SIG-M5 treated with dmso at 0.1 percent for 504 hours (cell line): ENCODE data around the gene MALT1.

Source experiments
- DNase-seq: peaks from one replicate; lab custom pipeline; 2025; ENCODE audit not compliant: unreplicated experiment; lab: John Stamatoyannopoulos, UW

Gene MALT1

DNA sequence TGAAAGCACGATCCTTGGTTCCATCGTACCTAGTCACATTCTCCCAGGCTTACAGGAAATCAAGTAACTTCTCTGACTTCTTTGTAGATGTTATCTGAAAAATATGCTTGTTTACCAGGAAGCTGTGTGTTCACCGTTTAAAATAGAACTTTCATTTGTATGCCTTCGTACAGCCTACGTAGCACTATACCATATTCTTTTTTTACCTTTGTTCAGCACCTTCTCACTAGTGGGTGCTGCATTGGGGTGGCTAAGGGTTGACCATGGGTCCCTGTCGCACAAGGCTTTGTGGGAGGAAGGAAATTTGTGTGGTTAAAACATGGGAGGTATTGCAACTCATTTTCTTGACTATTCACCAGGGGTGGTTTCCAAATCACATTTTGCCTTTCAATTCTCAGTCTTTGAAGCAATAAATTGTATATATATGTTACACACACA is 16.6 kb downstream of the MALT1 start:
- no peak for DNase-seq

DNA sequence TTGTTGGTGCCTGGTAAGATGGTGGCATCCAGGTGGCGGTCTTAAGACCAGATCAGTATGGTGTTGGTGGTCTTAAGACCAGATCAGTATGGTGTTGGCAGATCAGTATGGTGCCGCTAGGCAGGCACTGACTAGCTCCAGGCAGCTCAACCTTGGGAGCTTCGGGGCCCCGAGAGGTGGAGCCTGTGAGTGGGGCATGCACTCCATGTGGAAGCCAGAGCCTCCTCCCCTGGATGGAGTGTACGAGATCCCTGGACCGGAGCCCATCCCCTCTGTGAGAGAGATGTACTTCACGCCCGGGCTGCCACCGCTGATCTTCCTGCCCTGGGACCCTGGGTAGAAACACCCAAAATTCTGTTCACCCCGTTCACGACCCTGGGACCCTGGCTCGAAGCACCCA is 19.0 kb downstream of the MALT1 start:
- no peak for DNase-seq

DNA sequence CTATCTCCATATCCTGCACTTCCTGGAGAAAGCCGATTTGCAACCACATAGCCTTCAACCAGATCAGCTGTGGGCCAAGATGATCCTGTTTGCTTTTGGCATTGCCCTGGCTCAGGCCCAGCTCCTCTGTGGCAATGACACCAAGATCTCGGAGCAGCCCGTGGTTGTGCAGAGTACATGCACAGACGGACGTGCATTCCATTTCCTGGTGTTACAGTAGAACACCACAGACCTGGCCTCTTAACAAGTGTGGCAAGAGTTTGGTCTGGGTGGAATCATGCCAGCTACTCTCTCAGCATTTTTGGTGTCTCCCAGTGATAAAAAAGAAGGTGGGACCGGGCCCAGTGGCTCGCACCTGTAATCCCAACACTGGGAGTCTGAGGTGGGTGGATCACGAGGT is 20.0 kb downstream of the MALT1 start:
- DNase-seq: no peak

DNA sequence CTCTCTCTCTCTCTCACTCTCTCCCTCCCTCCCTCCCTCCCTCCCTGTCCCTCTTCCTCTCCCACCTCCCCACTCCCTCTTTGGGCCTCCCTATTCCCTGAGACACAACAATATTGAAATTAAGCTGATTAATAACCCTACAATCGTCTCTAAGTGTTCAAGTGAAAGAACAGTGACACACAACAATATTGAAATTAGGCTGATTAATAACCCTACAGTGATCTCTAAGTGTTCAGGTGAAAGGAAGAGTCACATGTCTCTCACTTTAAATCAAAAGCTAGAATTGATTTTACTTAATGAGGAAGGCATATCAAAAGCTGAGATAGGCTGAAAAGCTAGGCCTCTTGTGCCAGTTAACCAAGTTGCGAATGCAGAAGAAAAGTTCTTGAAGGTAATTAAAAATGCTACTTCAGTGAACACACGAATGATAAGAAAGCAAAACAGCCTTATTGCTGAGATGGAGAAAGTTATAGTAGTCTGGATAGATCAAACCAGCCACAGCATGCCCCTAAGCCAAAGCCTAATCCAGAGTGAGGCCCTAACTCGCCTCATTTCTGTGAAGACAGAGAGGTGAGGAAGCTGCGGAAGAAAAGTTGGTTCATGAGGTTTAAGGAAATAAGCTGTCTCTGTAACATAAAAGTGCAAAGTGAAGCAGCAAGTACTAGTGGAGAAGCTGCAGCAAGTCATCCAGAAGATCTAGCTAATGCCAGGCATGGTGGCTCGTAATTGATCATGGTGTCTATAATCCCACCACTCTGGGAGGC is 21.3 kb downstream of the MALT1 start:
- no peak for DNase-seq

DNA sequence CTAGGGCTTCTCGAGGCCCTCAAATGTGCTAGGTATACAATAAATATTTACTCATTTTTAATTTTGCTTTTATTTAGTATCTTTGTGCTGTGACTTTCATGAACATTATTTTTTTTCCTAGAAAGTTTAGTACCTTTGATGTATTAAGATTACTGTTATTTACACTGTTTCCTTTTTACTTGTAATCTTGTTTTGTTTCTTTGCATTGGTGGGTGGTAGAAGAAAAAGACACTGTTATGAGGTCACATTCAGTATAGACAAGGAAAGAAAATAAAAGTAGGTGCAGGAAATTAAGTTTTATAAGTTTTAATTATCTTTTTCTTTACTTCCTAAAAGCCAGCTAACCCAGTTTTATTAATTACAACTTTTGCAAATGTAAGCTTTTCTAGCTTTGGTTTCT is 23.0 kb downstream of the MALT1 start:
- DNase-seq: no peak

DNA sequence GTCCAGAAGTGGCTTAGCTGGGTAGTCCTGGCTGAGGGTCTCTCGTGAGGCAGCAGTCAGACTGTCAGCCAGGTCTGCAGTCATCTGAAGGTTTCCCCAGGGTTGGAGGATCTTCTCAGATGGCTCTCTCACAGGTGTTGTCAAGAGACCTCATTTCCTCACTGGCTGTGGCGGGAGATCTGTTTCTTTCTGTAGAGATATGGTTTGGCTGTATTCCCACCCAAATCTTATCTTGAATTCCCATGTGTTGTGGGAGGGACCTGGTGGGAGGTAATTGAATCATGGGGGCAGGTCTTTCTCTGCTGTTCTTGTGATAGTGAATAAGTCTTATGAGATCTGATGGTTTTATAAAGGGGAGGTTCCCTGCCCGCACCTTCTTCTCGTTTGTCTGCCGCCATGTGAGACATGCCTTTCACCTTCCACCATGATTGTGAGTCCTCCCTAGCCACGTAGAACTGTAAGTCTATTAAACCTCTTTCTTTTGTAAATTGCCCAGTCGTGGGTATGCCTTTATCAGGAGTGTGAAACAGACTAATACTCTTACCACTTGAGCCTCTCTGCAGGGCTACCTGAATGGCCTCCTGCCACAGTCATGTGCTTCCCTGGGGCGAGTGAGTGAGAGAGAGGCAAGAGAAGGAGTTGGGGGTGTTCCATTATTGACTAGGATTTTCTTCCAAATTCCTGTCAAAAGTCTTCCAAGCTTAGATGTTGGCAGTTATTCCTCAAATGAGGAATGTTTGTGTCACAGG is 23.6 kb downstream of the MALT1 start:
- no peak for DNase-seq

DNA sequence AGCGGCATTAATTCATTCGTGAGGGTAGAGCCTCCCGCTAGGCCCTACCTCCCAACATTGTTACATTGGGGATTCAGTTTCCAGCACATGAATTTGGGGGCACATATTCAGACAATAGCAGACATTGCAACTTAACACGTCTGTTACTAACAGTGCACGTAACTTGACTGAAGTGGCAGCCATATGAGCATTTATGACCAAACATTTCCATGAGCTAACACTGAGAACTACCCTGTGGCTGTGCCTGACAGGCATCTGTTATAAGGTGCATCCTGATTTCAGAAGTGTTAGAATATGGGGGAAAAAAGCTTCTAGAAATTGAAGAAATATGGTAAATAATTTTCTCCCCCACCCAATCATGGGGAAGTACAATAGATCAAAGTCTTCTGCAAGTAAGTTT is 24.5 kb downstream of the MALT1 start:
- DNase-seq: no peak

DNA sequence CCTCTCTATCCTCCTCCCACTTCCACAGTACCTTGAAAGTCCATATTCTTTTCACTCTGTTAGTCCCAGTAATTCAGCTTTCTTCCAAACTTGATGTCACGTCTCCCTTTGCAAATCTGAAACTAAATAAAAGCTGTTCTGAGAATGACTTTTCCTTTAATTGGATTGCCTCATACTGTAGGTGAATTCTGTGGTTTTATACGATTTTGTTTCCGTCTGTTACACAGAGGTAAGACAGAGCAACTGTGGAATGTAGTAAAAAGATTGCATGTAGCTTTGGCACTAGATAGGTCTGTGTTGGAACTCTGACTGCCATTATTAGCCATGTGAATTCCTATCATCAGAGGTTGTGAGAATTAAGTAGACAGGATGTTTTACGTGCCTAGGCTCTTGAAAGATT is 25.9 kb downstream of the MALT1 start:
- DNase-seq: no peak

GRCh38 chr18:58698701-58699193 is 27.5 kb downstream of the MALT1 start:
- DNase-seq: no peak

DNA sequence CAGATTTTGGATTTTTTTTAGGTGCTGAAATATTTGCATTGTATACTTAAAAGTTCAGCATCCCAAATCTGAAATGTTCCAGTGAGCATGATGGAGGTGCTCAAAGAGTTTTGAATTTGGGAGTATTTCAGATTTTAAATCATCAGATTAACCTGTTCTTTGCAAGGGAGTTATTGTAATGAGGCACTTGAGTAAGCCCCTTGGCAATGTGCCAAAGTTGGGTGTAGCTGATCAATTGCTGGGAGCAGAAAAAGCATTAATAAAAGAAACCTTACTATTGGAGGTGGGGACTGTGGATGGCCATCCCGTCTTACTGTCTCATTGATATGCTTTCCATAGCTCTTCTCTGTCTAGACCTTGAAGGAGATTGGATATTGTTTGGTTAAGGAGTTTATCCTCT is 28.3 kb downstream of the MALT1 start:
- no peak for DNase-seq

DNA sequence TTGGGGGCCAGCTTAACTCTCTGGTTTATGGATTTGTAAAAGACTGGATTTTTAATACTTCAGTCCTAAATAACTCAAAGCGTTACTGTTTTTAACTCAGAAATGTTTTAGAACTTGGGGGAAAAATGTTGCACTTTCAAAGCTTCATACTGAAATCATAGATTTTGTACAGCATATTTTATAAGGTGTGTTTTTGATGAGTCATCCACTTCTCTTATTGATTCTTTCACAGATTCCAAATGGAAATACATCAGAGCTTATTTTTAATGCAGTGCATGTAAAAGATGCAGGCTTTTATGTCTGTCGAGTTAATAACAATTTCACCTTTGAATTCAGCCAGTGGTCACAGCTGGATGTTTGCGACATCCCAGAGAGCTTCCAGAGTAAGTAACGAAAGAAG is 28.9 kb downstream of the MALT1 start:
- DNase-seq: no peak

DNA sequence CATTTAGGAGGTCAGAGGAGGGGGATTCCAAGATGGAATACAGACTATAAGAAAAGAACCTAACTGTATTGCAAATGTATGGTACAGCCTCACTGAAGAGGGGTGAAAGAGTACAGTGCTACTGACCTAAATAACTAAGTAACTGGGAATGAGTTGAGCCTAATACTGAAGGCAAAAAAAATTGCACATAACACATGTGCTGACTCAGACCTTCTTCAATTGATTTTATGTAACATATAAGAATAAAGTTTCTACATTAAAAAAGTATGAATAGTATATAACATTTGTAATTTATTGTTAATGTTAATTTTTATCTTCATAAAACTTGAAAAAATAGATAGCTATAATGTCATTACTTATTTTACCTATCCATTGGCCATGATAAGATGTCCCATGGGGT is 41.7 kb downstream of the MALT1 start:
- no peak for DNase-seq

GRCh38 chr18:58714259-58714658 is 43.0 kb downstream of the MALT1 start:
- no peak for DNase-seq

DNA sequence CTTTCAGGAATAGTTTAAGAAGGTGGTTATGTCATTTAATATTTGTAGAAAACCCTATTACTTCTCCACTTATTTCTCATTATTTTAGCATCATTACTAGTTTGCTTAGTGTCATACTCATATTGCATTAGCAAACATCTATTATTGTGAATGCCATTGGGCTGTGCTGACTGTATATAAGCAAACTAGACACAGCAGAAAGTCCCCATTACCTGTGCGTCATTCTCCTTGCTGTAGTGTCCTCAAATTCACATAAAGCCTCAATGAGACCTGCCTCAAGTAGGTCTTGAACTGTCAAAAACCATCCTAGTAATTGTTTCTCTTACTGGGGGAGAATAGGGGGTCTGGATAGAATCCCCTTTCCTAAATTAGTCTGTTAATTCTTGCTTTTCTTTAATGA is 43.6 kb downstream of the MALT1 start:
- no peak for DNase-seq

GRCh38 chr18:58715540-58715939 is 44.3 kb downstream of the MALT1 start:
- no peak for DNase-seq

DNA sequence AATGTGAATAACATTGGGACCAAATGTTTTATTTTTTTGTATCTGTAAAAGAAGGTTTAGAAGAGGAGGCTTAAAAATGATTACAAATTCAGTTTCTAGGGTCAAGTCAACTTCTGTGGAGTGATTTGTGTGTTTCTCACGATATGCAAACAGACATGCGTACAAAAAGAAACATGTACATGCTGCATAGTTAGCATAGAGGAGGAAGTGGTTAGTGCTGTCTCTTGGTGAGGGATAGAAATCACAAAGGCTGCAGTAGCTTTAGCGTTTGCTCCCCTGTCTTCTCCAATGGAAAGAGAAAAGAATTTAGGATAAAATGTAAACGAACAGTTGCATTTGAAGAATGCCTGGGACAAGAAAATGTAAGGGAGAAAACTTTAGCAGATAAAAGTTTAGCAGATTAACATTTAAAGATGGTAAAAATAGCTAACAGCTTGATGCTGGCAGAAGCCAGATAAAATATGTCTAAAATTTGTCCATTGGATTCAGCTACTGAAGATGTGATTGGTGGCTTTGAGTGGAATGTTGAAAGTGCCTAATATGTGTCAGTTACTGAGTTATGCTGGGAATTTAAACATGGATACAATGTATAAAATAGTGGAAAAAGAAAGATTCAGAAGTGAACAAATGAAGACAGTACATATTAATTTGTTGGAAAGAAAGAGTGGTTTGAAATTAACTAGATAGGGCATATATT is 44.9 kb downstream of the MALT1 start:
- DNase-seq: no peak

- DNase-seq: no peak
Observed at GRCh38 chr18:58721566-58722239, 50.4 kb downstream of the MALT1 start.

DNA sequence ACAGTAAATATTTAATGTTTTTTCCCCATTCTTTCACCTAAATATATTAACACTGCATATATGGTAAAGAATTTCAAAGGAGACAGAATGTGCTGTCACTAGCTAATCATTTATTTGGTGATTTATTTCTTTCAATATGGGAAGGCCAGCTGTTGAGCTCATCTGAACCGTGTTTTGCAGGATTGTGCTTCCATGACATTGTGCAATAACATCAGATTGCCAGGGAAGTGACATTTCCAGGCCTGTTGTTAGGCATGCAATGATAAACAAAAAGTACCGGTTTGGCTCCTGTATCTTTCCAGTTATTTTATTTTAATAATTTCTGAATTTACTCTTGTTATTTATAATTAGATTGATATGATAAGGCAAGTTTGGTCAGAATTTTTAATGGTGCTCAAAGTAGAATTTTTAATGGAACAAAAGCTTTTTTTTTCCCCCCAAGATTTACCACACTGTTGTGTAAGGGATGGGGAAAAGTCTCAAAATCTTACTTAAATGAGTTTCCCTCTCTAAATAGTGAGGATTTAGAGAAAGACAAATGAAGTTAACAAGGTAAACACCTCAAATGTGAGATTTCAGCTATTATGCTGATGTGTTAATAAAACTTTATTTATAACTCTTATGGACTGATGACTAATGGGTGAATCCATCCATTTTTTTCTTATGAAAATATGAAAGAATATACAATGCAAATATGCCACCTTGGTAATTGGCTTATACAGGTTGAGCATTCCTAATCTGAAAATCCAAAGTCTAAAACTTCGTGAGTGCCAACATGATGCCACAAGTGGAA is 52.7 kb downstream of the MALT1 start:
- DNase-seq: no peak

GRCh38 chr18:58726671-58727070 is 55.4 kb downstream of the MALT1 start:
- DNase-seq: no peak

- no peak for DNase-seq
Observed at GRCh38 chr18:58727776-58728500, 56.7 kb downstream of the MALT1 start.
